ENCODE data around the gene LRRC51.
"Not testable (repeated sequence)": the region's sequence is repeated elsewhere in the genome, so short reads cannot be mapped to it uniquely, and the experiment has no call there.

LRRC51 gene

GRCh38 chr11:72141066-72141465, 60.4 kb downstream of the LRRC51 start:
- no peak for DNase-seq (ENCODE audit: low read depth)

DNA sequence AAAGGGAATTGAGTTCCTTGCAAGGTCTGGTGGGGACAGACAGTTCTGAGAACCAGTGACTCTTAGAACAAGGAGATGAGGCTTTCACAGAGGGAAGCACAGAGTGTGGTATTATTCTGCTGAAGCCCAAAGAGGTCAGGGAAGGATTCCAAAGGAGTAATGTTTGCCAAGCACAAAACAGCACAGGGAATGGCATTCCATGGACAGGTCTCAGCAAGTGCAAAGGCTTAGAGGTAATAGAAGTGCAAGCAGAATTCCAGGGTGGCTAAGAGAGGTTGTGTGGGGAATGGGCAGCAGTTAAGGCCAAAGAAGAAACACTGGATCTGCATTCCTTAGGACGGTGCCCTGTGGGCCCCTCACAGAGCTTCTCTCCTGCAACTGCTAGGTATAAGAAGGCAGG, 61.4 kb downstream of the LRRC51 start:
- not testable (repeated sequence) for DNase-seq (ENCODE audit: low read depth)

DNA sequence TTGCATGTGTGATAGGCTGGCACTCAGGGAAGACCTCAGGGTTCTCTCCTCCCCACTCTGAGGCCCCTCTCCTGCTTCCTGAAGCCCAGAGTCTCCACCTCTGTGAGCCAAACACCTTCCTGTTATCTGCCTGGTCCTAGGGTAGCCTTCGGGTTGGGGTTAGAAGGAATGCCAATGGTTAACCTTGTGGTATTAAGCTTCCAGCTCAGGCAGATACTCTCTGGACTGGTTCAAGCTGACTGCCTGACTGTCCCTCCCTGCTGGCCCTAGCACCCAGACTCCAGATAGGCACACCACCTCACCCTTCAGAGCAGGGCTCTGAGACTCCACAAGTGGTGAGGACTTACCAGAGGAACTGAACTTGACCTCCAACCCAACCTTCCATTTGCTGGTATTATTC, 61.9 kb downstream of the LRRC51 start:
- not testable (repeated sequence) for DNase-seq (ENCODE audit: low read depth)

DNA sequence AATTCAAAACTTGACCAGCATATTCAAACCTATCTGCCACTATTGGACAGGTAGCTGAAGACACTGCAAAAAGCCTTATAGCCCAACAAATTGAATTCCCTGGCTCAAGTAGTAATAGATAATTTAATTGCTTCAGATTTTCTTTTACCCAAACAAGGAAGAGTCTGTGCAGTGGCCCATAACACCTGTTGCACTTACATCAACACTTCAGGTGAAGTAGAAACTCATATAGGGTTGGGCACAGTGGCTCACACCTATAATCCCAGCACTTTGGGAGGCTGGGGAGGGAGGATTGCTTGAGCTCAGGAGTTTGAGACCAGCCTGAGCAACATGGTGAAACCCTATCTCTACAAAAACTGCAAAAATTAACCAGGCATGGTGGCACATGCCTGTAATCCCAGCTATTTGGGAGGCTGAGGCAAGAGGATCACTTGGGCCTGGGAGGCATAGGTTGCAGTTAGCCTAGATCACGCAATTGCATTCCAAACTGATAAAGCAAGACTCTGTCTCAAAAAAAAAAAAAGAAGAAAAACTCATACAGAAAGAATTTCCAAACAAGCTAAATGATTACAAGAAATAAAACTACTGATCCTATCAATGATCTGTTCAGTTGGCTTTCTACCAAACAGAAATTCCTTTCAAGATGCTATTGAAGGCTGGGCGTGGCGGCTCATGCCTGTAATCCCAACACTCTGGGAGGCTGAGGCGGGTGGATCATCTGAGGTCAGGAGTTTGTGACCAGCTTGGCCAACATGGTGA, 64.3 kb downstream of the LRRC51 start:
- DNase-seq (ENCODE audit: low read depth): no peak
